GM19193 (cell line): ENCODE data around the gene REM2.

Experiments
- POLR2A ChIP-seq: IDR thresholded peaks from 4 replicates; pipeline ENCODE4 v1.6.1; 2011; ENCODE audit not compliant: insufficient read depth, insufficient read length; ENCODE audit errors: extremely low read depth

Gene REM2

GRCh38 chr14:22896760-22897159 is 13.7 kb downstream of the REM2 start:
- TF ChIP-seq POLR2A = no peak

- no peak for TF ChIP-seq POLR2A
Observed at GRCh38 chr14:22897357-22897756, 14.3 kb downstream of the REM2 start.

GRCh38 chr14:22898302-22899090 is 15.5 kb downstream of the REM2 start:
- no peak for TF ChIP-seq POLR2A

- no peak for TF ChIP-seq POLR2A
Observed at GRCh38 chr14:22900081-22900799, 17.2 kb downstream of the REM2 start.

GRCh38 chr14:22901799-22902198 is 18.8 kb downstream of the REM2 start:
- no peak for TF ChIP-seq POLR2A

- no peak for TF ChIP-seq POLR2A
Observed at GRCh38 chr14:22903742-22904087, 20.7 kb downstream of the REM2 start.

GRCh38 chr14:22905627-22906026 is 22.6 kb downstream of the REM2 start:
- no peak for TF ChIP-seq POLR2A

GRCh38 chr14:22906073-22906472 is 23.1 kb downstream of the REM2 start:
- no peak for TF ChIP-seq POLR2A

- no peak for TF ChIP-seq POLR2A
Observed at GRCh38 chr14:22907429-22907828, 24.4 kb downstream of the REM2 start.

GRCh38 chr14:22908601-22909000 is 25.6 kb downstream of the REM2 start:
- TF ChIP-seq POLR2A = no peak

GRCh38 chr14:22910916-22911315 is 27.9 kb downstream of the REM2 start:
- no peak for TF ChIP-seq POLR2A

GRCh38 chr14:22915886-22916521 is 33.0 kb downstream of the REM2 start:
- no peak for TF ChIP-seq POLR2A

GRCh38 chr14:22918804-22919600 is 36.0 kb downstream of the REM2 start, which contains the start of gene RBM23:
TSS of gene RBM23 (minus strand) at chr14:22919149.
- TF ChIP-seq POLR2A = peak; percentile 81

- TF ChIP-seq POLR2A = no peak
Observed at GRCh38 chr14:22919601-22919921, 36.5 kb downstream of the REM2 start.

GRCh38 chr14:22920697-22921096 is 37.7 kb downstream of the REM2 start:
- no peak for TF ChIP-seq POLR2A
